Measurements from ENCODE around the gene NFE2L1.

GRCh38 chr17:48070195-48070594 is 22.0 kb downstream of the NFE2L1 start:
- TF ChIP-seq CTCF (IDR thresholded peaks at IDR 0.05) (no peak), POLR2AphosphoS5 (IDR thresholded peaks at IDR 0.05) (no peak), POLR2A (IDR thresholded peaks at IDR 0.05; ENCODE audit: low read depth) (no peak)
